HepG2 (cell line): ENCODE data around the gene CARD9. TPM values are rescaled to one million over a fixed set of nuclear protein-coding genes. Genes with fewer than 3 reads are reported as not detected.
A peak's percentile ranks its signal among the peaks of the same experiment; 100 is the strongest.

ENCODE experiments used
- CEBPZ ChIP-seq: IDR thresholded peaks from 2 replicates; pipeline ENCODE4 v1.6.1; 2012; ENCODE audit warnings: low read length, improper control_type of control experiment
- DZIP1 ChIP-seq: sonication (generic); formaldehyde crosslinking; IDR thresholded peaks from 2 replicates; pipeline ENCODE4 v1.5.0; 2020; ENCODE audit warnings: mild to moderate bottlenecking, missing genetic modification reagents
- EZH2 ChIP-seq: conservative IDR thresholded peaks from 2 replicates; pipeline ENCODE4 v1.6.1; 2012; ENCODE audit warnings: mild to moderate bottlenecking, low read depth, low read length, moderate library complexity
- HMG20A ChIP-seq: IDR thresholded peaks from 2 replicates; pipeline ENCODE4 v1.6.1; 2016; ENCODE audit warnings: borderline replicate concordance
- HMGA1 ChIP-seq: sonication (generic); formaldehyde crosslinking; conservative IDR thresholded peaks from 2 replicates; pipeline ENCODE4 v1.4.0; 2020; ENCODE audit warnings: missing genetic modification reagents
- IKZF4 ChIP-seq: sonication (generic); formaldehyde crosslinking; IDR thresholded peaks from 2 replicates; pipeline ENCODE4 v1.5.1; 2020; ENCODE audit warnings: borderline replicate concordance, mild to moderate bottlenecking, low read depth, missing genetic modification reagents; ENCODE audit errors: not compliant biosample characterization
- MLX ChIP-seq: IDR thresholded peaks from 2 replicates; pipeline ENCODE4 v1.6.1; 2016
- TCF7 ChIP-seq: sonication (generic); IDR thresholded peaks from 2 replicates; pipeline ENCODE4 v1.6.1; 2016; ENCODE audit warnings: antibody characterized with exemption, low read depth
- ZBTB44 ChIP-seq: sonication (generic); formaldehyde crosslinking; IDR thresholded peaks from 2 replicates; pipeline ENCODE4 v1.4.0; 2020; ENCODE audit warnings: missing genetic modification reagents
- ZNF136 ChIP-seq: sonication (generic); formaldehyde crosslinking; IDR thresholded peaks from 2 replicates; pipeline ENCODE4 v1.8.1; 2022; ENCODE audit warnings: low read depth, mild to moderate bottlenecking, moderate library complexity, missing genetic modification reagents
- ZNF451 ChIP-seq: sonication (generic); formaldehyde crosslinking; IDR thresholded peaks from 2 replicates; pipeline ENCODE4 v1.5.0; 2020; ENCODE audit warnings: mild to moderate bottlenecking, missing genetic modification reagents
- ZNF609 ChIP-seq: sonication (generic); formaldehyde crosslinking; IDR thresholded peaks from 2 replicates; pipeline ENCODE4 v1.4.0; 2020; ENCODE audit warnings: mild to moderate bottlenecking, missing genetic modification reagents, borderline replicate concordance
- ZNF616 ChIP-seq: sonication (generic); formaldehyde crosslinking; IDR thresholded peaks from 2 replicates; pipeline ENCODE4 v1.5.0; 2020; ENCODE audit warnings: low read depth, mild to moderate bottlenecking, missing genetic modification reagents
- ZNF644 ChIP-seq: IDR thresholded peaks from 2 replicates; pipeline ENCODE4 v1.6.1; 2016; ENCODE audit warnings: low read depth
- polyA plus RNA-seq, 8 experiments: library from polyadenylated mRNA; depleted of rRNA in 3 of 8; stranded (reverse) in 7 of 8; unstranded in 1 of 8; fragments of >200 nt; fragmentation: Illumina TruSeq in 4 of 8; extraction: Trizol in 4 of 8; gene quantifications; 2 replicates each; pipeline versions ENCODE4 v1.2.1 to v1.2.3, GENCODE V29; 2011 to 2016; ENCODE audit warnings: low read depth in 4 of 8, missing spikeins in 1 of 8, mixed read lengths in 1 of 8; ENCODE audit not compliant: insufficient read depth in 1 of 8
- total RNA-seq, 5 experiments: library from RNA; depleted of rRNA; stranded (reverse); fragments of >200 nt; fragmentation: Illumina TruSeq; extraction: Trizol; gene quantifications; 2 replicates each; pipeline ENCODE4 v1.2.3, GENCODE V29; 2016; ENCODE audit warnings: low read depth in 1 of 5

Gene CARD9
- total and polyA plus RNA-seq, 2 of the 13 experiments (the other 11 are each of a cell fraction or from before 2014, with no cell fraction given): 3.3 to 7.4 TPM

GRCh38 chr9:136409557-136410455, 36.3 kb upstream of the CARD9 start (continued):
- TF ChIP-seq ZNF609 (CRISPR knock-in tag) (no peak), ZBTB44 (CRISPR knock-in tag) (no peak), ZNF644 (no peak), ZNF451 (CRISPR knock-in tag) (no peak), HMGA1 (CRISPR knock-in tag) (no peak), HMG20A (CRISPR knock-in tag) (no peak), TCF7 (no peak), DZIP1 (CRISPR knock-in tag) (peak; percentile 61; the same call in 1 of the 2 replicates), CEBPZ (no peak), MLX (CRISPR knock-in tag) (0 out of 2 replicates have a peak, but pooled peaks have one; percentile 16), ZNF616 (0 out of 2 replicates have a peak, but pooled peaks have one; percentile 73), IKZF4 (no peak), EZH2 (no peak), ZNF136 (CRISPR knock-in tag) (no peak)
